Endometrial microvascular endothelial cells (primary cell): ENCODE data around the gene RALA. TPM values are rescaled to one million over a fixed set of nuclear protein-coding genes. Genes with fewer than 3 reads are reported as not detected.
"Not testable (repeated sequence)": the region's sequence is repeated elsewhere in the genome, so short reads cannot be mapped to it uniquely, and the experiment has no call there.

Source experiments
- in situ Hi-C: cut with HindIII; loops from 2 replicates; pipeline ENCODE4 v1.10.0; 2017; ENCODE audit warnings: low sequenced_read_pairs, low pct_unique_long_range_greater_than_20kb; ENCODE audit errors: inconsistent ontology term
- total RNA-seq: library from RNA; depleted of rRNA; stranded (reverse); fragments of >200 nt; gene quantifications from one replicate; pipeline ENCODE4 v1.2.3, GENCODE V29; 2015; ENCODE audit errors: inconsistent ontology term

Gene RALA
- total RNA-seq, 1 donor from 2014 or later, result 51.2 TPM

GRCh38 chr7:39744620-39745019 lies 121.2 kb downstream of the RALA start:
- in situ Hi-C loops, result no loop called here

- in situ Hi-C loops, result no loop called here
These were observed 121.9 kb downstream of the RALA start for GRCh38 chr7:39745320-39745719.

GRCh38 chr7:39746103-39746819 lies 122.9 kb downstream of the RALA start:
- in situ Hi-C loops, result no loop called here

GRCh38 chr7:39749177-39749576 lies 125.8 kb downstream of the RALA start:
- in situ Hi-C loops, result no loop called here

GRCh38 chr7:39749717-39750116 lies 126.3 kb downstream of the RALA start:
- in situ Hi-C loops, result no loop called here

- in situ Hi-C loops, result no loop called here
These were observed 127.1 kb downstream of the RALA start for GRCh38 chr7:39750253-39751077.

- in situ Hi-C loops, result not testable (repeated sequence)
These were observed 129.9 kb downstream of the RALA start for GRCh38 chr7:39753237-39753636.

GRCh38 chr7:39753823-39754325 lies 130.5 kb downstream of the RALA start:
- in situ Hi-C loops, result no loop called here

- in situ Hi-C loops, result no loop called here
These were observed 131.2 kb downstream of the RALA start for GRCh38 chr7:39754326-39755120.

- in situ Hi-C loops, result no loop called here
These were observed 134.2 kb downstream of the RALA start for GRCh38 chr7:39757604-39758003.

Other genes starting within 250 kb of the RALA start
- 23.6 TPM for gene YAE1, start 57.2 kb upstream of the RALA start, total RNA-seq